Gastroesophageal sphincter (tissue), 3 donors: ENCODE results near the gene GPR83.

Source experiments
- EP300 ChIP-seq: sonication (generic); formaldehyde crosslinking; IDR thresholded peaks from one replicate; pipeline ENCODE4 v1.6.1; 2017; ENCODE audit warnings: antibody characterized with exemption, mild to moderate bottlenecking
- POLR2A ChIP-seq, 2 donors: fragments of 450-650 bp; IDR thresholded peaks; one replicate each; pipeline ENCODE4 v1.6.1; 2017; ENCODE audit warnings: antibody characterized with exemption in 2 of 2, mild to moderate bottlenecking in 2 of 2, moderate library complexity in 1 of 2
- POLR2AphosphoS5 ChIP-seq: sonication (generic); formaldehyde crosslinking; IDR thresholded peaks from one replicate; pipeline ENCODE4 v1.6.1; 2017; ENCODE audit warnings: antibody characterized with exemption
- TF ChIP-seq, protein P1 (sequence below), 4 experiments: fragments of 200-600 bp in 2 of 4; fragments of 450-650 bp in 2 of 4; sonication (generic) in 1 of 4; IDR thresholded peaks; one replicate each; pipeline ENCODE4 v1.5.1; 2017 to 2019; ENCODE audit warnings: antibody characterized with exemption in 4 of 4, mild to moderate bottlenecking in 2 of 4, moderate library complexity in 2 of 4

DNA sequence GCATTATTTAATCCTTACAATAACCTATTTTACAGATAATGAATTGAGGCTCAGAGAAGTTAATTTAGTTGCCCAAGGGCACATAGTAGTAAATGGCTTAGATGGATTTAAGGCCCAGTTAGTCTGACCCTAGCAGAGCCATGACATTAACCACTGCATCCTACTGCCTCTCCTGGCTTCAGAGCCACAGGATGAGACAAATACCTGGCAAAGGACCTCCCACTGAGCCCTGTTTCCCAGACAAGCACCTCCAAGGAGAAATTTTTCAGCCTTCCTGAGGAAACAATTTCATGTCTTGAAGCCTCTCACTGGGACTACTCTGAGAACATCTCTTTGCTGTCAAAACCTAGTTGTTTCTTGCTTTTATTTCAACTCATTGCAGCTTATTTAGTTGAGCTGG, 68.4 kb downstream of the GPR83 start:
- TF ChIP-seq, protein P1, sequence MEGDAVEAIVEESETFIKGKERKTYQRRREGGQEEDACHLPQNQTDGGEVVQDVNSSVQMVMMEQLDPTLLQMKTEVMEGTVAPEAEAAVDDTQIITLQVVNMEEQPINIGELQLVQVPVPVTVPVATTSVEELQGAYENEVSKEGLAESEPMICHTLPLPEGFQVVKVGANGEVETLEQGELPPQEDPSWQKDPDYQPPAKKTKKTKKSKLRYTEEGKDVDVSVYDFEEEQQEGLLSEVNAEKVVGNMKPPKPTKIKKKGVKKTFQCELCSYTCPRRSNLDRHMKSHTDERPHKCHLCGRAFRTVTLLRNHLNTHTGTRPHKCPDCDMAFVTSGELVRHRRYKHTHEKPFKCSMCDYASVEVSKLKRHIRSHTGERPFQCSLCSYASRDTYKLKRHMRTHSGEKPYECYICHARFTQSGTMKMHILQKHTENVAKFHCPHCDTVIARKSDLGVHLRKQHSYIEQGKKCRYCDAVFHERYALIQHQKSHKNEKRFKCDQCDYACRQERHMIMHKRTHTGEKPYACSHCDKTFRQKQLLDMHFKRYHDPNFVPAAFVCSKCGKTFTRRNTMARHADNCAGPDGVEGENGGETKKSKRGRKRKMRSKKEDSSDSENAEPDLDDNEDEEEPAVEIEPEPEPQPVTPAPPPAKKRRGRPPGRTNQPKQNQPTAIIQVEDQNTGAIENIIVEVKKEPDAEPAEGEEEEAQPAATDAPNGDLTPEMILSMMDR (IDR thresholded peaks at IDR 0.05): no peak
- TF ChIP-seq POLR2A (IDR thresholded peaks at IDR 0.05) (no peak), POLR2AphosphoS5 (no peak), EP300 (no peak)
